Lower lobe of right lung (tissue), 2 donors: Measurements from ENCODE around the gene METTL8. TPM values are rescaled to one million over a fixed set of nuclear protein-coding genes. Genes with fewer than 3 reads are reported as not detected.
"Not testable (repeated sequence)": the region's sequence is repeated elsewhere in the genome, so short reads cannot be mapped to it uniquely, and the experiment has no call there.

Experiments used
- ATAC-seq, 2 donors: fragments of 200-7000 bp; cut with Tn5 transposase; one replicate each; pipeline ENCODE4 v1.9.1; 2020 to 2022; ENCODE audit warnings: mild to moderate bottlenecking in 2 of 2, moderate library complexity in 2 of 2
- DNase-seq: peaks from one replicate; pipeline ENCODE4 v3.0.0-alpha.2; 2020
- H3K27ac ChIP-seq: fragments of 200-600 bp; one replicate; pipeline ENCODE4 v1.8.0; 2022
- H3K27me3 ChIP-seq: fragments of 200-600 bp; one replicate; pipeline ENCODE4 v1.8.0; 2022; ENCODE audit warnings: low read depth
- H3K36me3 ChIP-seq: fragments of 200-600 bp; one replicate; pipeline ENCODE4 v1.8.0; 2022; ENCODE audit warnings: mild to moderate bottlenecking
- H3K4me1 ChIP-seq: fragments of 200-600 bp; one replicate; pipeline ENCODE4 v1.8.0; 2022
- H3K4me3 ChIP-seq: fragments of 200-600 bp; one replicate; pipeline ENCODE4 v1.8.0; 2022; ENCODE audit warnings: mild to moderate bottlenecking
- H3K9me3 ChIP-seq: fragments of 200-600 bp; one replicate; pipeline ENCODE4 v1.8.0; 2022
- CTCF ChIP-seq: fragments of 200-600 bp; IDR thresholded peaks from one replicate; pipeline ENCODE4 v1.8.0; 2022; ENCODE audit warnings: antibody characterized with exemption, mild to moderate bottlenecking
- intact Hi-C: fragments of 100-400 bp; cut with DNase I; formaldehyde crosslinking; loops from one replicate; pipeline ENCODE4 v1.11.0; 2022
- total RNA-seq: library from RNA; stranded (reverse); fragmentation: NEBNext Ultra II Directional; extraction: Animal tissue kit (Norgen Biotek cat#: 25700); gene quantifications from one replicate; pipeline ENCODE4 v1.2.1, GENCODE V29; 2021
- donor health status: DM: no; HTN: yes; CAD: no; lungs with severe emphysema.

Gene METTL8
- total RNA-seq, 1 donor from 2014 or later, result 12.9 TPM

- Histone ChIP-seq H3K27ac (no peak overlapping the region), H3K36me3 (no peaks in the 10 kb centered on the region), H3K9me3 (peaks cover 7% of the 10 kb centered on the region), H3K4me3 (no peak overlapping the region), H3K27me3 (no peaks in the 10 kb centered on the region), H3K4me1 (peaks cover under 1% of the 10 kb centered on the region)
- no peak for TF ChIP-seq CTCF
- DNase-seq (no peak), ATAC-seq (no peak)
- intact Hi-C loops, result no loop called here
Measured at GRCh38 chr2:171420728-171421563, 12.8 kb downstream of the METTL8 start.

DNA sequence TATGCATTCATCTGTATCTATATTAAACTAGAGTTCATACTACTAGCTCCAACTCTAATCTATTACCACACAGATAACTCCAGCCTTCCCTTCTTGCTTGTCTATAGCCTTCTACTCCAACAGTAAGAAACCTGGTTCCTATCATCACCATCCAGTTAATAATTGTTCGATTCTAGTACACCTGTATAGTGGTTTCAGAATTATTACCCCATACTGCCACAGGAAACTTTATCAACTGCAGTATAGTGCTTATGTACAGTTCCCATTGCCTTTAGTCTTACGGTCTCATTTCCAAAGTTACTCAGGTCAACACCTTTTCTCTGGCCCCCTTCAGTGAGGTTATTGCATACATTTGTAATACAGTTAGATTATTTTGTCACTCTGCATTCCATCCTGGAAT lies 14.5 kb downstream of the METTL8 start:
- Histone ChIP-seq H3K27ac (no peak overlapping the region), H3K9me3 (peaks cover 7% of the 10 kb centered on the region), H3K4me1 (peaks cover 4% of the 10 kb centered on the region), H3K36me3 (no peaks in the 10 kb centered on the region), H3K27me3 (no peaks in the 10 kb centered on the region), H3K4me3 (no peak overlapping the region)
- DNase-seq, result no peak
- no peak for ATAC-seq
- intact Hi-C loops, result loop anchor here (10.0 kb wide), 1 partner anchor 435 kb away; no protein-coding TSS in a partner anchor
- no peak for TF ChIP-seq CTCF

DNA sequence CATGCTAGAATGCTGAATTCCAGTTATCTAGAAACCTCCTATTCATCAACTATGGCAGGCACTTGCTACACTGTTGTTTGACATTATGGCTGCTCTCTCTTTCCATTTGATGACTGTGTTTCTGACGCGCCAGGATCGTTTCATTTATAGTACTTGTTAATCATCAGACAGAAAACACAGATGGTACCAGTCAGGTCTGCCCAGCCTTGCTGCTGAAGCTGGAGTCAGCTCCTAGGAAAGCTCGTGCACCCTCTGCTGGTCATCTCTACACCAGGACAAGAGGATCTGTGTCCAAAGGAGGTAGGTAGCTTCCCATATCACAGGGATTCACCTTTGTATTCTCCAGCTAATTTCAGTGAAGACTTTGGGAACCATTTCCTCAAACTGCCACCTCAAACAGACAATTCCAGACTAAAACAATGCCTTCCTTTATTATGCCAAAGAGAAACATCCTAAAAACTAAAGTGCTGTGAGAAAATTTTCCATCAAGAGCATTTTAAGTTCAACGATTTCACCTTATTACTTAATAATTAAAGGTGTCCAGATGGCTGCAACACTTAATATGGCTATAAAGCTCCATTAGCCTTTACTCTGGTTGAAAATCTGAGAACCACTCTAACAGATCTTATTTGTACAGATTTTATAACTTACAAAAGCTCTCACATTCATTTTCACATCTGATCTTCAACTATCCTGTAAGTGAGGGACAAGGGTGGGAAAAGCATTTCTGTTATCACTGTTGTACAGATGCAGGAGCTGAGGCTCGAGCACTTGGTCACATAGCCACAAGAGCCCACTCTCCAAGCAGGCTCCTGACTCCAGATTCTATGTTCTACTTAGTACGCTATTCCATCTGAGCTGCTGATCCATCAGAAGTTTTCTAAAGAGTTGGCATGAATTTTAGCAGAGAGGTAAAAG lies 17.5 kb downstream of the METTL8 start:
- H3K27me3 ChIP-seq, result no peaks in the 10 kb centered on the region
- H3K4me1 ChIP-seq, result peaks cover 4% of the 10 kb centered on the region
- H3K4me3 ChIP-seq, result no peak overlapping the region
- H3K9me3 ChIP-seq, result no peaks in the 10 kb centered on the region
- no peak overlapping the region for H3K27ac ChIP-seq
- intact Hi-C loops, result loop anchor here (10.0 kb wide), 1 partner anchor 431 kb away; no protein-coding TSS in a partner anchor
- DNase-seq, result peak; percentile 82
- ATAC-seq, result peak; percentile 95 to 97
- H3K36me3 ChIP-seq, result no peaks in the 10 kb centered on the region
- peak; percentile 81 for TF ChIP-seq CTCF

GRCh38 chr2:171414645-171415044 lies 19.1 kb downstream of the METTL8 start:
- not testable (repeated sequence) for H3K36me3 ChIP-seq
- intact Hi-C loops, result loop anchor here (10.0 kb wide), 1 partner anchor 430 kb away; no protein-coding TSS in a partner anchor

DNA sequence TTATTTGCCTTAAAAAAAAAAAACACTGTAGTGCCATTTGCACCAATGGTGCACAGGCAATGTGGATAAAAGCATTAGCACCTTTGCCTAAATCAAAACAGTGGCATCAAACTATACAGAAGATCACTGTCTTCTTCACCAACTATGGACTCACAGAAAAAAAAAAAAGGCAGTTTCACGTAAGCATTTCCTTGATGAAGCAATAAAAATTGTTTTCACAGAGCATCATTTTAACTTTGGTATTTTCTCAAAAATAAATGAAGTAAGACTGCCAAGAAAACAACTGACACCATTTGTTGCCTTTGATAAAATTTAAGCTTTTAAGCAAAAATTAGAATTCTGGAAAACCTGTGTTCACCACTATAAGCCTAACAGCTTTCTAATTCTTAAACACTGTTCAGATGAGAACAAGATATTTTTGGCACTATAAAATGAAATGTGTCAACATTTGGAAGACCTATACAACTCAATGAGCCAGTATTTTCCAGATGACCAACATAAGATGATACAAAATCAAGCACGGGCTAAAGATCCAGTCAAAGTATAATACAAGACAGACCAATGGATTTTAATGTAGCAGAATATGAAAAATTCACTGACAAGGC lies 21.1 kb downstream of the METTL8 start:
- ATAC-seq, result no peak
- intact Hi-C loops, result loop anchor here (10.0 kb wide), 1 partner anchor 428 kb away; no protein-coding TSS in a partner anchor

More at GRCh38 chr2:171414645-171415044, 19.1 kb downstream of the METTL8 start:
- peaks cover 11% of the 10 kb centered on the region for H3K4me1 ChIP-seq
- H3K9me3 ChIP-seq, H3K4me3 ChIP-seq, H3K27me3 ChIP-seq, H3K27ac ChIP-seq, ATAC-seq, DNase-seq: not testable (repeated sequence)

More for the DNA sequence above, 21.1 kb downstream of the METTL8 start:
- H3K36me3 ChIP-seq, result no peaks in the 10 kb centered on the region
- no peak for DNase-seq
- no peak overlapping the region for H3K27ac ChIP-seq
- H3K9me3 ChIP-seq, result no peaks in the 10 kb centered on the region
- no peaks in the 10 kb centered on the region for H3K27me3 ChIP-seq
- no peak overlapping the region for H3K4me3 ChIP-seq
- TF ChIP-seq CTCF, result no peak
- peaks cover 11% of the 10 kb centered on the region for H3K4me1 ChIP-seq
